GM23338 (cell line): ENCODE results near the gene ZNF331. TPM values are rescaled to one million over a fixed set of nuclear protein-coding genes. Genes with fewer than 3 reads are reported as not detected.

Experiments
- ATAC-seq: fragments of 200-7000 bp; cut with Tn5 transposase; 3 replicates; pipeline ENCODE4 v1.9.1; 2020
- DNase-seq: peaks from one replicate; pipeline ENCODE4 v3.0.0-alpha.2; 2015; ENCODE audit warnings: low spot score
- H2AFZ ChIP-seq: fragments of 200-600 bp; sonication (generic); 2 replicates; pipeline ENCODE4 v1.8.0; 2016; ENCODE audit warnings: antibody characterized with exemption, mild to moderate bottlenecking, moderate library complexity
- H3F3A ChIP-seq: fragments of 200-600 bp; sonication (generic); replicated peaks from 2 replicates; pipeline ENCODE4 v1.8.0; 2017; ENCODE audit warnings: antibody characterized with exemption, mixed run types, low read depth
- H3K27ac ChIP-seq: fragments of 200-600 bp; sonication (generic); 2 replicates; pipeline ENCODE4 v1.6.1; 2016; ENCODE audit warnings: low read depth
- H3K27me3 ChIP-seq: fragments of 200-600 bp; sonication (generic); 2 replicates; pipeline ENCODE4 v1.8.0; 2016; ENCODE audit warnings: mild to moderate bottlenecking, mixed run types, moderate library complexity; ENCODE audit not compliant: insufficient read depth
- H3K36me3 ChIP-seq: fragments of 200-600 bp; sonication (generic); 2 replicates; pipeline ENCODE4 v1.8.0; 2016; ENCODE audit warnings: mild to moderate bottlenecking; ENCODE audit not compliant: insufficient read depth
- H3K4me1 ChIP-seq: fragments of 200-600 bp; sonication (generic); 2 replicates; pipeline ENCODE4 v1.8.0; 2016; ENCODE audit warnings: mild to moderate bottlenecking, moderate library complexity; ENCODE audit not compliant: insufficient read depth
- H3K4me2 ChIP-seq: fragments of 200-600 bp; sonication (generic); 2 replicates; pipeline ENCODE4 v1.7.1; 2017; ENCODE audit warnings: mixed run types
- H3K4me3 ChIP-seq: fragments of 200-600 bp; sonication (generic); 2 replicates; pipeline ENCODE4 v1.6.1; 2016; ENCODE audit warnings: mixed run types
- H3K79me2 ChIP-seq: fragments of 200-600 bp; sonication (generic); replicated peaks from 2 replicates; pipeline ENCODE4 v1.8.0; 2017; ENCODE audit warnings: mild to moderate bottlenecking; ENCODE audit not compliant: insufficient read depth
- H3K9me2 ChIP-seq: fragments of 200-600 bp; sonication (generic); 2 replicates; pipeline ENCODE4 v1.8.0; 2017; ENCODE audit not compliant: insufficient read depth
- H4K20me1 ChIP-seq: fragments of 200-600 bp; sonication (generic); replicated peaks from 2 replicates; pipeline ENCODE4 v1.8.0; 2017; ENCODE audit warnings: mild to moderate bottlenecking; ENCODE audit not compliant: insufficient read depth
- H3K27ac Mint-ChIP-seq: 2 replicates; pipeline ENCODE4 v1.8.0; 2020; ENCODE audit warnings: inconsistent platforms, mild to moderate bottlenecking, moderate library complexity, mixed read lengths
- H3K27me3 Mint-ChIP-seq: 3 replicates; pipeline ENCODE4 v1.8.0; 2022; ENCODE audit warnings: low read depth, mild to moderate bottlenecking, moderate library complexity, mixed read lengths, inconsistent platforms; ENCODE audit not compliant: insufficient read depth, poor library complexity
- H3K36me3 Mint-ChIP-seq: 3 replicates; pipeline ENCODE4 v1.8.0; 2021; ENCODE audit warnings: low read depth, mild to moderate bottlenecking, inconsistent platforms, moderate library complexity, mixed read lengths
- H3K4me1 Mint-ChIP-seq: 3 replicates; pipeline ENCODE4 v1.8.0; 2020; ENCODE audit warnings: mild to moderate bottlenecking, inconsistent platforms, mixed read lengths
- H3K4me3 Mint-ChIP-seq: 3 replicates; pipeline ENCODE4 v1.8.0; 2021; ENCODE audit warnings: moderate library complexity, mild to moderate bottlenecking, inconsistent platforms, mixed read lengths
- H3K9me3 Mint-ChIP-seq: 3 replicates; pipeline ENCODE4 v1.8.0; 2020; ENCODE audit warnings: moderate library complexity, mild to moderate bottlenecking, inconsistent platforms, mixed read lengths
- CREB1 ChIP-seq: fragments of 250-450 bp; sonication (Bioruptor Pico); IDR thresholded peaks from 2 replicates; pipeline ENCODE4 v1.5.0; 2020; ENCODE audit warnings: low read depth, mild to moderate bottlenecking, moderate library complexity
- EZH2 ChIP-seq: fragments of 200-600 bp; sonication (generic); IDR thresholded peaks from one replicate; pipeline ENCODE4 v1.8.0; 2017; ENCODE audit warnings: antibody characterized with exemption, mild to moderate bottlenecking, low read depth; ENCODE audit not compliant: unreplicated experiment
- EZH2phosphoT487 ChIP-seq: fragments of 200-600 bp; sonication (generic); IDR thresholded peaks from one replicate; pipeline ENCODE4 v1.8.1; 2018; ENCODE audit warnings: antibody characterized with exemption; ENCODE audit not compliant: unreplicated experiment
- JUNB ChIP-seq: IDR thresholded peaks from one replicate; pipeline ENCODE4 v1.6.1; 2016; ENCODE audit warnings: antibody characterized with exemption; ENCODE audit not compliant: unreplicated experiment
- NANOG ChIP-seq: IDR thresholded peaks from 2 replicates; pipeline ENCODE4 v1.6.1; 2016; ENCODE audit warnings: antibody characterized with exemption, borderline replicate concordance
- POLR2AphosphoS5 ChIP-seq: IDR thresholded peaks from 2 replicates; pipeline ENCODE4 v1.6.1; 2016; ENCODE audit warnings: antibody characterized with exemption, low read depth
- STAT1 ChIP-seq: IDR thresholded peaks from one replicate; pipeline ENCODE4 v1.6.1; 2016; ENCODE audit warnings: antibody characterized with exemption; ENCODE audit not compliant: unreplicated experiment
- ZNF114 ChIP-seq: fragments of 250-450 bp; sonication (Bioruptor Pico); IDR thresholded peaks from 2 replicates; pipeline ENCODE4 v1.5.0; 2020; ENCODE audit warnings: mild to moderate bottlenecking, moderate library complexity
- ZNF331 ChIP-seq: fragments of 250-450 bp; sonication (Bioruptor Pico); IDR thresholded peaks from 2 replicates; pipeline ENCODE4 v1.5.0; 2020; ENCODE audit warnings: low read depth, mild to moderate bottlenecking, moderate library complexity
- polyA plus RNA-seq: library from polyadenylated mRNA; unstranded; fragments of >200 nt; fragmentation: Nextera tagmentation; extraction: Ambion mirVana; gene quantifications from 2 replicates; pipeline ENCODE4 v1.2.1, GENCODE V29; 2016
- total RNA-seq: library from RNA; depleted of rRNA; stranded (reverse); fragments of >200 nt; shearing (Covaris generic); gene quantifications from 2 replicates; pipeline ENCODE4 v1.2.3, GENCODE V29; 2014
- TF ChIP-seq, protein P1 (sequence below): fragments of 250-450 bp; sonication (Bioruptor Pico); IDR thresholded peaks from 2 replicates; pipeline ENCODE4 v1.5.0; 2020; ENCODE audit warnings: mild to moderate bottlenecking, moderate library complexity
- TF ChIP-seq, protein P2 (sequence below): IDR thresholded peaks from 2 replicates; pipeline ENCODE4 v1.6.1; 2016; ENCODE audit warnings: antibody characterized with exemption
- TF ChIP-seq, protein P3 (sequence below): IDR thresholded peaks from one replicate; pipeline ENCODE4 v1.6.1; 2018; ENCODE audit warnings: antibody characterized with exemption; ENCODE audit not compliant: unreplicated experiment
- TF ChIP-seq, protein P4 (sequence below), 2 experiments: fragments of 200-600 bp in 1 of 2; sonication (generic) in 1 of 2; conservative IDR thresholded peaks; 2 replicates each; pipeline versions ENCODE4 v1.5.1 to v1.6.1; 2016 to 2017; ENCODE audit warnings: antibody characterized with exemption in 2 of 2, low read depth in 2 of 2, mild to moderate bottlenecking in 2 of 2, moderate library complexity in 1 of 2

Gene ZNF331
- total and polyA plus RNA-seq, 2 experiments from 2014 or later: 36.2 to 46.5 TPM

GRCh38 chr19:53532362-53532761 is 5.6 kb upstream of the ZNF331 start:
- no peaks in the 10 kb centered on the region for H3K36me3 ChIP-seq
- peaks cover 14% of the 10 kb centered on the region; the same call in 1 of the 2 replicates for H4K20me1 ChIP-seq
- Mint-ChIP-seq H3K27ac (no peak overlapping the region), H3K9me3 (no peaks in the 10 kb centered on the region), H3K4me3 (no peak overlapping the region), H3K4me1 (no peaks in the 10 kb centered on the region), H3K27me3 (peaks cover 3% of the 10 kb centered on the region), H3K36me3 (peaks cover 26% of the 10 kb centered on the region)
- peaks cover 19% of the 10 kb centered on the region for H3K79me2 ChIP-seq
- TF ChIP-seq, protein P1, sequence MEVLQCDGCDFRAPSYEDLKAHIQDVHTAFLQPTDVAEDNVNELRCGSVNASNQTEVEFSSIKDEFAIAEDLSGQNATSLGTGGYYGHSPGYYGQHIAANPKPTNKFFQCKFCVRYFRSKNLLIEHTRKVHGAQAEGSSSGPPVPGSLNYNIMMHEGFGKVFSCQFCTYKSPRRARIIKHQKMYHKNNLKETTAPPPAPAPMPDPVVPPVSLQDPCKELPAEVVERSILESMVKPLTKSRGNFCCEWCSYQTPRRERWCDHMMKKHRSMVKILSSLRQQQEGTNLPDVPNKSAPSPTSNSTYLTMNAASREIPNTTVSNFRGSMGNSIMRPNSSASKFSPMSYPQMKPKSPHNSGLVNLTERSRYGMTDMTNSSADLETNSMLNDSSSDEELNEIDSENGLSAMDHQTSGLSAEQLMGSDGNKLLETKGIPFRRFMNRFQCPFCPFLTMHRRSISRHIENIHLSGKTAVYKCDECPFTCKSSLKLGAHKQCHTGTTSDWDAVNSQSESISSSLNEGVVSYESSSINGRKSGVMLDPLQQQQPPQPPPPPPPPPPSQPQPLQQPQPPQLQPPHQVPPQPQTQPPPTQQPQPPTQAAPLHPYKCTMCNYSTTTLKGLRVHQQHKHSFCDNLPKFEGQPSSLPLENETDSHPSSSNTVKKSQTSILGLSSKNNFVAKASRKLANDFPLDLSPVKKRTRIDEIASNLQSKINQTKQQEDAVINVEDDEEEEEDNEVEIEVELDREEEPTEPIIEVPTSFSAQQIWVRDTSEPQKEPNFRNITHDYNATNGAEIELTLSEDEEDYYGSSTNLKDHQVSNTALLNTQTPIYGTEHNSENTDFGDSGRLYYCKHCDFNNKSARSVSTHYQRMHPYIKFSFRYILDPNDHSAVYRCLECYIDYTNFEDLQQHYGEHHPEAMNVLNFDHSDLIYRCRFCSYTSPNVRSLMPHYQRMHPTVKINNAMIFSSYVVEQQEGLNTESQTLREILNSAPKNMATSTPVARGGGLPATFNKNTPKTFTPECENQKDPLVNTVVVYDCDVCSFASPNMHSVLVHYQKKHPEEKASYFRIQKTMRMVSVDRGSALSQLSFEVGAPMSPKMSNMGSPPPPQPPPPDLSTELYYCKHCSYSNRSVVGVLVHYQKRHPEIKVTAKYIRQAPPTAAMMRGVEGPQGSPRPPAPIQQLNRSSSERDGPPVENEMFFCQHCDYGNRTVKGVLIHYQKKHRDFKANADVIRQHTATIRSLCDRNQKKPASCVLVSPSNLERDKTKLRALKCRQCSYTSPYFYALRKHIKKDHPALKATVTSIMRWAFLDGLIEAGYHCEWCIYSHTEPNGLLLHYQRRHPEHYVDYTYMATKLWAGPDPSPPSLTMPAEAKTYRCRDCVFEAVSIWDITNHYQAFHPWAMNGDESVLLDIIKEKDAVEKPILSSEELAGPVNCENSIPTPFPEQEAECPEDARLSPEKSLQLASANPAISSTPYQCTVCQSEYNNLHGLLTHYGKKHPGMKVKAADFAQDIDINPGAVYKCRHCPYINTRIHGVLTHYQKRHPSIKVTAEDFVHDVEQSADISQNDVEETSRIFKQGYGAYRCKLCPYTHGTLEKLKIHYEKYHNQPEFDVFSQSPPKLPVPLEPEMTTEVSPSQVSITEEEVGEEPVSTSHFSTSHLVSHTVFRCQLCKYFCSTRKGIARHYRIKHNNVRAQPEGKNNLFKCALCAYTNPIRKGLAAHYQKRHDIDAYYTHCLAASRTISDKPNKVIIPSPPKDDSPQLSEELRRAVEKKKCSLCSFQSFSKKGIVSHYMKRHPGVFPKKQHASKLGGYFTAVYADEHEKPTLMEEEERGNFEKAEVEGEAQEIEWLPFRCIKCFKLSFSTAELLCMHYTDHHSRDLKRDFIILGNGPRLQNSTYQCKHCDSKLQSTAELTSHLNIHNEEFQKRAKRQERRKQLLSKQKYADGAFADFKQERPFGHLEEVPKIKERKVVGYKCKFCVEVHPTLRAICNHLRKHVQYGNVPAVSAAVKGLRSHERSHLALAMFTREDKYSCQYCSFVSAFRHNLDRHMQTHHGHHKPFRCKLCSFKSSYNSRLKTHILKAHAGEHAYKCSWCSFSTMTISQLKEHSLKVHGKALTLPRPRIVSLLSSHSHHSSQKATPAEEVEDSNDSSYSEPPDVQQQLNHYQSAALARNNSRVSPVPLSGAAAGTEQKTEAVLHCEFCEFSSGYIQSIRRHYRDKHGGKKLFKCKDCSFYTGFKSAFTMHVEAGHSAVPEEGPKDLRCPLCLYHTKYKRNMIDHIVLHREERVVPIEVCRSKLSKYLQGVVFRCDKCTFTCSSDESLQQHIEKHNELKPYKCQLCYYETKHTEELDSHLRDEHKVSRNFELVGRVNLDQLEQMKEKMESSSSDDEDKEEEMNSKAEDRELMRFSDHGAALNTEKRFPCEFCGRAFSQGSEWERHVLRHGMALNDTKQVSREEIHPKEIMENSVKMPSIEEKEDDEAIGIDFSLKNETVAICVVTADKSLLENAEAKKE (CRISPR knock-in tag): no peak
- TF ChIP-seq, protein P2, sequence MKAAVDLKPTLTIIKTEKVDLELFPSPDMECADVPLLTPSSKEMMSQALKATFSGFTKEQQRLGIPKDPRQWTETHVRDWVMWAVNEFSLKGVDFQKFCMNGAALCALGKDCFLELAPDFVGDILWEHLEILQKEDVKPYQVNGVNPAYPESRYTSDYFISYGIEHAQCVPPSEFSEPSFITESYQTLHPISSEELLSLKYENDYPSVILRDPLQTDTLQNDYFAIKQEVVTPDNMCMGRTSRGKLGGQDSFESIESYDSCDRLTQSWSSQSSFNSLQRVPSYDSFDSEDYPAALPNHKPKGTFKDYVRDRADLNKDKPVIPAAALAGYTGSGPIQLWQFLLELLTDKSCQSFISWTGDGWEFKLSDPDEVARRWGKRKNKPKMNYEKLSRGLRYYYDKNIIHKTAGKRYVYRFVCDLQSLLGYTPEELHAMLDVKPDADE: no peak
- TF ChIP-seq NANOG (no peak), POLR2AphosphoS5 (no peak), EZH2phosphoT487 (no peak), ZNF114 (CRISPR knock-in tag) (no peak), ZNF331 (CRISPR knock-in tag) (no peak), STAT1 (no peak), CREB1 (CRISPR knock-in tag) (no peak), EZH2 (no peak), JUNB (no peak)
- TF ChIP-seq, protein P3, sequence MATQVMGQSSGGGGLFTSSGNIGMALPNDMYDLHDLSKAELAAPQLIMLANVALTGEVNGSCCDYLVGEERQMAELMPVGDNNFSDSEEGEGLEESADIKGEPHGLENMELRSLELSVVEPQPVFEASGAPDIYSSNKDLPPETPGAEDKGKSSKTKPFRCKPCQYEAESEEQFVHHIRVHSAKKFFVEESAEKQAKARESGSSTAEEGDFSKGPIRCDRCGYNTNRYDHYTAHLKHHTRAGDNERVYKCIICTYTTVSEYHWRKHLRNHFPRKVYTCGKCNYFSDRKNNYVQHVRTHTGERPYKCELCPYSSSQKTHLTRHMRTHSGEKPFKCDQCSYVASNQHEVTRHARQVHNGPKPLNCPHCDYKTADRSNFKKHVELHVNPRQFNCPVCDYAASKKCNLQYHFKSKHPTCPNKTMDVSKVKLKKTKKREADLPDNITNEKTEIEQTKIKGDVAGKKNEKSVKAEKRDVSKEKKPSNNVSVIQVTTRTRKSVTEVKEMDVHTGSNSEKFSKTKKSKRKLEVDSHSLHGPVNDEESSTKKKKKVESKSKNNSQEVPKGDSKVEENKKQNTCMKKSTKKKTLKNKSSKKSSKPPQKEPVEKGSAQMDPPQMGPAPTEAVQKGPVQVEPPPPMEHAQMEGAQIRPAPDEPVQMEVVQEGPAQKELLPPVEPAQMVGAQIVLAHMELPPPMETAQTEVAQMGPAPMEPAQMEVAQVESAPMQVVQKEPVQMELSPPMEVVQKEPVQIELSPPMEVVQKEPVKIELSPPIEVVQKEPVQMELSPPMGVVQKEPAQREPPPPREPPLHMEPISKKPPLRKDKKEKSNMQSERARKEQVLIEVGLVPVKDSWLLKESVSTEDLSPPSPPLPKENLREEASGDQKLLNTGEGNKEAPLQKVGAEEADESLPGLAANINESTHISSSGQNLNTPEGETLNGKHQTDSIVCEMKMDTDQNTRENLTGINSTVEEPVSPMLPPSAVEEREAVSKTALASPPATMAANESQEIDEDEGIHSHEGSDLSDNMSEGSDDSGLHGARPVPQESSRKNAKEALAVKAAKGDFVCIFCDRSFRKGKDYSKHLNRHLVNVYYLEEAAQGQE: no peak
- TF ChIP-seq, protein P4, sequence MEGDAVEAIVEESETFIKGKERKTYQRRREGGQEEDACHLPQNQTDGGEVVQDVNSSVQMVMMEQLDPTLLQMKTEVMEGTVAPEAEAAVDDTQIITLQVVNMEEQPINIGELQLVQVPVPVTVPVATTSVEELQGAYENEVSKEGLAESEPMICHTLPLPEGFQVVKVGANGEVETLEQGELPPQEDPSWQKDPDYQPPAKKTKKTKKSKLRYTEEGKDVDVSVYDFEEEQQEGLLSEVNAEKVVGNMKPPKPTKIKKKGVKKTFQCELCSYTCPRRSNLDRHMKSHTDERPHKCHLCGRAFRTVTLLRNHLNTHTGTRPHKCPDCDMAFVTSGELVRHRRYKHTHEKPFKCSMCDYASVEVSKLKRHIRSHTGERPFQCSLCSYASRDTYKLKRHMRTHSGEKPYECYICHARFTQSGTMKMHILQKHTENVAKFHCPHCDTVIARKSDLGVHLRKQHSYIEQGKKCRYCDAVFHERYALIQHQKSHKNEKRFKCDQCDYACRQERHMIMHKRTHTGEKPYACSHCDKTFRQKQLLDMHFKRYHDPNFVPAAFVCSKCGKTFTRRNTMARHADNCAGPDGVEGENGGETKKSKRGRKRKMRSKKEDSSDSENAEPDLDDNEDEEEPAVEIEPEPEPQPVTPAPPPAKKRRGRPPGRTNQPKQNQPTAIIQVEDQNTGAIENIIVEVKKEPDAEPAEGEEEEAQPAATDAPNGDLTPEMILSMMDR (conservative IDR thresholded peaks at IDR 0.05; ENCODE audit: low read depth in 2 of 2): no peak
- no peak overlapping the region for H2AFZ ChIP-seq
- H3F3A ChIP-seq: peaks cover 16% of the 10 kb centered on the region; the same call in 1 of the 2 replicates
- no peak overlapping the region for H3K27ac ChIP-seq
- no peaks in the 10 kb centered on the region for H3K4me1 ChIP-seq
- H3K9me2 ChIP-seq: no peaks in the 10 kb centered on the region
- no peaks in the 10 kb centered on the region for H3K27me3 ChIP-seq
- ATAC-seq (no peak), DNase-seq (no peak)
- no peak overlapping the region for H3K4me3 ChIP-seq
- H3K4me2 ChIP-seq: no peak overlapping the region
